GM19463 (cell line): Measurements from ENCODE around the gene PTTG1IP2.

ENCODE experiments used
- ATAC-seq: cut with Tn5 transposase; IDR thresholded peaks from one replicate; pipeline ENCODE4 v1.9.1; 2021; ENCODE audit warnings: mild to moderate bottlenecking, moderate library complexity; ENCODE audit not compliant: unreplicated experiment

Gene PTTG1IP2

DNA sequence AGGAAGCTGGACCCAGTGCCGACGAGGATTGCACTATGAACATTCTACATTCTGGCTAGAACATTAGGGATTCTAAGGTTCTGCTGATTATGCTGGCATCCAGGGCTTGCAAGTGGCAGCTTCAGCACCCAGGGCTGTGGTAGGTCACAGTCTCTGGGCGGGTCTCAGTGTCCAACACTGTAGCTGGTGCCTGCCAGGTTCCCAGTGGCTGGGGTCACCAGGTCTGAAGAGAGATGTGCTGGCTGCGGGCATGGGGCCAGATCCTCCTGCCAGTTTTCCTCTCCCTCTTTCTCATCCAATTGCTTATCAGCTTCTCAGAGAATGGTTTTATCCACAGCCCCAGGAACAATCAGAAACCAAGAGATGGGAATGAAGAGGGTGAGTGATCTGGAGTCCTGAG lies at the start of gene PTTG1IP2:
Gene PTTG1IP2 (plus strand): TSS at position 86 of the 400 bp plus-strand sequence. CDS start 148 bp downstream, at position 234.
- no peak for ATAC-seq

DNA sequence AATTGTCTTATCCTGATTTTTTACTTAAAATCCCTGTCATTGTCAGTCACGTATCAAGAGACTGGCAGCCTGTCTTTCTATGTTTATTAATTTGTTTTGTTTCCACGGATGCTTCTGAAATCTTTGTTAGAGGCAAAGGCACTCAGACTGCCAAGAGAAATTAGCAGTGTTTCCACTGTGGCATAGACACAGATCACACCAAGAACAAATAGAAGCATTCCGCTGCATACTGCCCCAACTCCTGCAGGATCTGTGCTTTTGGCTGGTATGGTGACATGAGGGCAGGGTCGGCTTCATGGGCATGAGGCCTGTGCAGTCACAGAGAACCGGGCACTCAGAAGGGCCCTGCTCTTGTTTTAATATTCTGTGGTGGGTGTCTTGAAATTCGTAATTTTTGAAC lies 47.8 kb upstream of the PTTG1IP2 start:
- ATAC-seq = no peak

DNA sequence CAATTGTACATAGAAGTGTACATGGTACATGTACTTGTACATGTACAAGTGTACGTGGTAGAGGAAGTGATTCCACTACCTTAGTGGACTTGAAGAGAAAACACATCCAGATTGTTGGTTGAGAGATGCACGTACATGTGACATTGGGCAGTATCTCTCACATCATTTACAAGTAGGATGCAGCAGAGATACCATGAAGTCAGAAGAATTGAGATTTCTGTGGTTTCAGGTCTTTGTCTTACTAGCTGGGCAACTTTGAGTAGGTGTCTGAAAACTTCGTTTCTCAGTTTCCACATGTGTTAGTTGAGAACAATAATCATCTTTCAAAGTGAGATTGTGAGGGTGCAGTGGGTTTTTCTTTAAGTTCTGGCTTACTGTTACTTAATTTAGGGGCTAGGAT lies 44.7 kb upstream of the PTTG1IP2 start:
- ATAC-seq = peak; percentile 93

DNA sequence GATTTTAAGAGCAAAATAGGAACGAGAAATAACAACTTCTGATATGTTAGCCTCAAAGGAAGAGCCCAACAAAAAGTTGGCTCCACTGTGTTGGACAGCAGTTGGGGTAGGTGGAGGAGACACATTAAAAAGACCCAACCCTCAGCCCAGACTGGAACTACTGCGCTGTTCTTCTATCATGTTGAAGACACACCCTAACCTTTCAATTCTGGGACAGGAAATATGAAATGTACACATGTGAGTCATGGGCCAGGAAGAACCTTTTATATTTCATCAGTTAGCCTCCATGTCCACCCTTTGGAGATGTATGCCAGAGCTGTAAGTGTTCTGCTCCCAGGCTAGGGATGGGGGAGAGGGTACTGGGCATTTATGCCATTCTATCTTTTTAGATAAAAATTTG lies 44.1 kb upstream of the PTTG1IP2 start:
- no peak for ATAC-seq

DNA sequence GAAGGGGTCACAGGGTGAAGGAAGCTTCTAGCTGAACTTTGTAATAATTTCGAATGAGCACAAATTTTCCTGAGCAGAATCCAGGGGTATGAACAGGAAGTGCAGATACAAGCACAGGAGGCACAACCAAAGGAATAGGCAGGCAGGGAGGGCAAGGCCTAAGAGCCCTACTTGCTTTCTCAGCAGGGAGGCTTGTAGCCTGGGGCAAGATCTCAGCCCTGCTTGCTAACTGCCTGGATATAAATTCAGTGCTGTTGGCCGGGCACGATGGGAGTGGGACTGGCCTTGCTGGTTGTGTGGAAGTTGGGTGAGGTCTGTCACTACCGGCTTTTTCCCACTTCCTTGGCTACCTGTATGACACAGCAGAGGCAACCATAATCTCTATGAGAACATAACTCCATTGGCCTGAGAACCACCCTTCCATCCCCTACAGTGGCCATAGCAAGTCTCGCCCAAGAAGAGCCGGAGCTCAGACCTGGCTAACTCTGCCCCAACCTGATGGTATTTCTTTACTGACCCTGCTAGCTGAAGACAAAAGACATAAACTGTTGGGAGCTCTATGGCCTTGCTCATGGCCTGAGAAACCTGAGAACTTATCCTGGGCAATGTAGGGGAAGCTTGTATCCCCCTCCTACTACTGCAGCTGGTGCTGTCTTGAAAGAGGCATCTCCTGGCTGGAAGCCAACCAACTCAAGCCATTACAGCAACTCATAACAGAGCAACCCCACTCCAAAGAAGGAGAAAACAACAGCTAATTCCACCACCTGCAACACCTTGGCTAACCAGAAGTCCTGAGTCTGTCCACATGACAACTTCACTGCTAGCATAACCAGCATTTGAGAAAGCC lies 38.6 kb upstream of the PTTG1IP2 start:
- no peak for ATAC-seq

DNA sequence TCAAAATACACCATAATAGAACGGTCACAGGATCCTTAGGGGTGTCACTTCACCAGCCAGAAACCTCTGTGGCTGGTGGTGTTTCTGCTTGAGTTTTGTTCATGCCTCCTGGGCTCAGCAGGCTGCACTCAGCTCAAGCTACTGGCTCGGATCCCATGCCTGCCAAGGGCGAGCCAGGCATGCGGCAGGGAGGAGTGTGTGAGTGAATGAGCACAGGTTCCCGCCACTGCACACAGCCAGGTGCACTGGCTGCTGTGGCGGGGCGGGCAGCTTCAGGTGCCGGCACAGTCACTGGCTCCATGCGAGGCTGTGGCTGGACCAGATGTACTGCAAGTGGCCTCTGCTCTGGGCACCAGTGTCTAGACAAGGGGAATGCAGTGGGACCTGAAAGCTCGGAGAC lies 36.7 kb upstream of the PTTG1IP2 start:
- no peak for ATAC-seq

DNA sequence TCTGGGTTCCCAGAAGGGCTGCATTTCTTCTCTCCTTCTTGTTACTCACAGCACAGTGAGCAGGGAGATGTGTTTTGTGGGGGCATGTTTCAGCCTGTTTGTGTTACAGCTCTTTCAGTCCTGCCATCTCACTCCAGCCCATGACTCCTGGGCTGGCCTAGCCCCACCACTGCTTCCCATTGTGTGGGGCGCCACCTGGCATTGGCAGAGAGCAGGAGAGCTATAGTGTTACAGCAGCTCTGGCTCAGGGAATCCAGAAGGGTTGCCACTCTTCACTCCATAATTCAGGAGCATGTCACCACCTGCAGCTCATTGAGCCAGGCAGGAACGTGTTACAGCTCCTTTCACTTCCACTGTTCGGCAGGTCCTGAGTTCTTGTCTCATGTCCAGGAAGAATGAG lies 36.2 kb upstream of the PTTG1IP2 start:
- ATAC-seq = no peak

DNA sequence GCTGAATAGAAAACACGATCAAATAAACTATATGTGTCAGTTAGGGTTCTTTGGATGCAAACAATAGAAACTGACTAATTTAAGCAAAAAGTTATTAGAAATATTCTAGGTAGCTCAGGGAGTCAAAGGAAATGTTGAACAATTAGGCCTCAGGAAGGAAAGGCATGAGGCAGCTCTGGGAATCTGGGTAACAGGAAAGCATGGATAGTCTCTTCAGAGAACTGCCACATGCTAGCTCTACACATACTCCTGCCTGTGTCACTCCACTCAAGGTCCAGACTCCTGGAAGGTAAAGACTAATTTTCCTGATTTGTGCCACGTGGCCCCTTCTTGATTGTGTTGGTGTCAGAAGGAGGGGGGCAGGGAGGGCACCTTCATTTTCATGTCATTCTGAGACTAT lies 23.8 kb upstream of the PTTG1IP2 start:
- no peak for ATAC-seq

DNA sequence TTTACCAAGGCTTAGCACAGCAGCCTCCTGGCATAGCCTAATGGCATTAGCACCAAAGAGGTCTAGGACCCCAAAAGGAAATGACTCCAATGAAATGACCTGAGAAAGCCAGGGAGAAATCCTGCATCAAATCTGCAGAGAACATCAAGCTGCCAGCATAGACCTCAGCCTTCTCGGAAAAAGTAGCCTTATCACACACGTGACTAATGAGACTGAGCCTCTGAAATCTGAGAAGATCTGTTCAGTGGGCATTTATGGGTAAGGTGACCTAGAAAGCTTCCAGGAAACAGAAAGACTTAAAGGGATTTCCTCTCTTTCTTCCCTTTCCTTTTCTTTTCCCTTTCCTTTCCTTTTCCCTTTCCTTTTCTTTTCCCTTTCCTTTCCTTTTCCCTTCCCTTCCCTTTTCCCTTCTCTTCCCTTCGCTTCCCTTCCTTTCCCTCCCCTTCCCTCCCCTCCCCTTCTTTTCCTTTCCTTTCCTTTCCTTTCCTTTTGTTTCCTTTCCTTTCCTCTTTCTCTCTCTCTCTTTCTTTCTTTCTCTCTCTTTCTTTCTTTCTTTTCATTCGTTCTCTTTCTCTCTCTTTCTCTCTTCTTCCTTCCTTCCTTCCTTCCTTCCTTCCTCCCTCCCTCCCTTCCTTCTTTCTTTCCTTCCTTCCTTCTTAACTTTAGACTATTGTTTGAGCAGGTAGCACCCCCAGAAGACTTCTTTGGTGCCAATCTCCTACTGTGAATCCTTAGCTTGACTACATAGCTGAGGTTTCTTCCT lies 23.1 kb upstream of the PTTG1IP2 start:
- no peak for ATAC-seq

DNA sequence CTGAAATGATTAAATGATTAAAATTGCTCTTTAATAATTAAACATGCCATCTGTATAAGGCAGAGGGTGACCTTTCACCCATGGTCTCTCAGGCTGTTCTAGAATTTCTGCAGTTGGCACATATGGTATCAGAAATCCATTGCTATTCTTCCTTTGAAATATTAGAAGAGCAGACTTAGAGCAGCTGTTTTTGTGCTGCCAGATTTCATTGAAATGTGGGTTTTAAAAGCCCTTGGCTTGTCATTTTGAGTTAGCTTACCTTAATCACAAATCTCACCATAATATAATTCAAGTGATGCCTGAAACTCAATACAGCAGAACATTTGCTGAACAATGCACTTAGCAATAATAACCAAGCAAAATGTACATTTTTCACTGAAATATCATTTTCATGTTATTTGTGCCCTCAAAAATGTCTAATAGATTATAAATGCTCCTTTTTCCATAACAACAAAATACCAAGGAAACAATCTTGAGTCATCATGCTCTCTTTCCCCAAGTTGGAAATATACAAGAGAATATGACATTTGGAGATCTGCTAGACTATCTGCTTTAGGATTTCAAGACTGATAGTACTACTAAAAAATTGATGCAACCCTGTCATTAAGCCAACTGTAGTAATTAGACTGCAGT lies 16.1 kb upstream of the PTTG1IP2 start:
- ATAC-seq = no peak

DNA sequence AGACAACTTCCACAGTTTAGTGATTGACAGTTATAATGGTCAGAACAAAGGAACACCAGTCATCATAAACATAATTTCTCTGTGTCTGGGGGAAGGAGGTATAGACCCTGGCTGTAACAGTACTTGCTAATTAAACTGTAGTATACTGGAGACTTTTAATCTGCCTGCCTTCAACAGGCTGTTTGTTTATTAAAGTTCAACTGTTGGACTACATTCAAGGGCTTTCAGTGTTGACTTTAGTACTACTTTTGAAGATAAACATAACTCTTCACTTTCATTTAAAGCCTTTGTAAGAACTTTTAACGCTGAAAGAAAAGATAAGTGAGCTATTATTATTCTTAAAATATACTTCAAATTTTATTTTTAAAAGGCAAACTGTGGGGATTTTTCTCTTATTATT lies 15.5 kb upstream of the PTTG1IP2 start:
- no peak for ATAC-seq

DNA sequence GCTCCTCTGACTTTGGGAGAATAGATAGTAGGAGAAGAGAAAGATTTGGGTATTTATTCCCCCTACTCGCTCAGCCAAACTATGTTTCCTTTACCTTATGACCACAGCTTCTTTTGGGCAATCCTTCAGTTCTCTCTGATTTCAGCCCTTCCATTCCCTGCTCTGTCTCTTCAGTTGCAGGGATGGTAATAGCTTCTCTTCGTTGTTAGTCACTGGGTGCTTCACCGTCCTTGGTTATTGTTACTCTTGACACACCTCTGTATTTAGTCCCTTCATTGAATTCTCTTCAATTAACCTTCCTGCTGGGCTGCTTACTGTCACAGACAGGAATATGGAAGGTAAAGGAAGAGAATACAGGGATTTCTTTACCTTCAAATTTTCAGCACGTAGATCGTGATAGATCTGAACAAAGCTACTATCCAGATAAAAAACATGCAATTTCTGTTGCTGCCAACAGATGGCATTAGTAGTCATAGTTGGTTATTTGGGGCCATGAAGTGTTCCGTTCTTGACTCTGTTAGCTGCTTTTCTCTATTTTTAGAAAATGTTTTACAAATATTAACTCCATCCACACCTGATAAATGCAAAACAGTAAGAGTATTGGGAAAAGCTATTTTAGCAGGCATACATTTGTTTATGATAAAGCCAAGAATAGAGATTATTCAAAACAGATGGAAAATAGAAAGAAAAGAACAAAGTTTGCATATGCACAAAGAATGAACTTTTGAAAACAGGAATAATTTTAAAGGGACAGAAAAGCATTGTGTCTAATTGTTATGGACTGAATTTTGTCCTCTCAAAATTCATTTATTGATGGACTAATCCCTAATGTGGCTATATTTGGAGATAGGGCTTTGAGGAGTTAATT lies 14.0 kb upstream of the PTTG1IP2 start:
- peak; percentile 91 for ATAC-seq

DNA sequence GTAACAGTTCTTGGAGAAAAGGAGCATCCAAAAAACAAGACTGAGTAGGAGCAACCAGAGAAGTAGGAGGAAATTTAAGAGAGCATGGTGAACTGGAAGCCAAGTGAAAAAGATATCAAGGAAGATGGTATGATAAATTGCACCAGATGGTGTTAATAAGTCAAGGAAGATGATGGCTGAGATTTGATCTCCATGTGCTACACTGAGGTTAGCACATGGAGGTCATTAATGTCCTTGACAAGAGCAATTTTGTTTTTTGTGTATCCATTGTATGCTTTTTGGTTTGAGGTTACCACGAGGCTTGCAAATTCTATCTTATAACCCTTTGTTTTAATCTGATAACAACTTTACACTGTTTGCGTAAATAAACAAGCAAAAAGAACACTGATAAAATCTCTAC lies 11.3 kb upstream of the PTTG1IP2 start:
- no peak for ATAC-seq

DNA sequence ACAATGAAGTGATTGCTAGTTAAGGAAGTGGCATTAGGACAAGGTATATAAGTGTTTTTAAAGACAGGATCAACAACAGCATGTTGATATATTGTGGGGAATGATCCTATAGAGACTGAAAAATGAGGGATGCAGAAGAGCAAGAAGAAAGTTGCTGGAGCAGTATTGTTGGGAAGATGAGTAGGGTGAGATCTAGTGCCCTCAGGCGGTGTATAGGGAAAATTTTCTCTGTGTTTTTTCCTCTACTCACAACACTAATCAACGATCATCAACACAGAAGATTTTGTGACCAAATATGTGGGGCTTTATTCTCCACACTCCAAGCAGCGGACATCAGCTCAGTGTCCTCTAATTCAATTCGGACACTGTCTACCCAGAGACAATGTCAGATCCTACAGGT lies 9.6 kb upstream of the PTTG1IP2 start:
- no peak for ATAC-seq

DNA sequence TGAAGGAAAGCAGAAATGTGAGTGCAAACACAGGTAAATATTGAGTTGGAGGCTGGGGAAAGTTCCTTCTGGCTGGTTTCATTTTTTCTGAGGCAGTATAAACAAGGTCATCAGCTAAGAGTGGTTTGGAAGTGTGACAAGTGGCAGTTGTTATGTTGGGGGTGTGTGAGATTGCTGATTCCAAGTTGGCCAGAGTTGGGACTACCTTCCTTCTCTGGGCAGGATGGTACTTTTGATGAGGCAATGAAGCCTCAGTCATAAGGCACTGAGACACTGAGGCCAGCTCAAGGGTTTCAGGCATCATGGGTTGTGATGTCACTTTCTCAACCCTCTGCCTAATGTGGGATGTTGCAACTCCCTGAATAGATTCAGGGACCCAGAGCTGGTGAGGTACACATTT lies 8.2 kb upstream of the PTTG1IP2 start:
- no peak for ATAC-seq

DNA sequence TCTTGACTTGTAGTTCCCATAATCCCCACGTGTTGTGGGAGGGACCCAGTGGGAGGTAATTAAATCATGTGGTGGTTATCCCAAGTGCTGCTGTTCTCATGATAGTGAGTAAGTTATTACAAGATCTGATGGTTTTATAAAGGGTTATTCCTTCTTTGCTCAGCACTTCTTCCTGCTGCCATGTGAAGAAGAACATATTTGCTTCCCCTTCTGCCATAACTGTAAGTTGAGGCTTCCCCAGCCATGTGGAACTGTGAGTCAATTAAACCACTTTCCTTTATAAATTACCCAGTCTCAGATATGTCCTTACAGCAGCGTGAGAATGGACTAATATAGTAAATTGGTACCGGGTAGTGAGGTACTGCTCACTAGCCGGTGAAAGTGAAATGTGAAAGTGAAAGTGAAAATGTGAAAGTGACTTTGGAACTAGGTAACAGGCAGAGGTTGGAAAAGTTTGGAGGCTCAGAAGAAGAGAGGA lies 6.2 kb upstream of the PTTG1IP2 start:
- peak; percentile 42 for ATAC-seq

DNA sequence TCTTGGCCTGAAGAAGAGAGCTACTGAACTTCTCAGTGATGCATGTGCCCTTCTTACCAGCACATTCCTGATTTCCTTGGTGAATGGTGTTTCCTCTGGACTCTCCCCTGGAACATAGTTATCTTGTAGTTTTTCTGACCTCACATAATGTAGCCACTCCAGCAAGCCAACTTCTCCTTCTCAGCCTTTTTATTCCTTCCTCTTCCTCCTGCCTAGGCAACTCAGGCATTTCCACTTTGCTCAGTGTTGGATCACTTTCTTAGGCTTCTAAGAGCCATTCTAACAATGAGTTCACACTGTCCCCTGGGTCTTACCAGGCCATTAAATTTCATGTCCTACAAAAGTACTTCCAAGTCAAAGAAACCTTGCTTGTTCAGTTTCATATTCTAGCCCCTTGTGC lies 3.6 kb upstream of the PTTG1IP2 start:
- no peak for ATAC-seq

DNA sequence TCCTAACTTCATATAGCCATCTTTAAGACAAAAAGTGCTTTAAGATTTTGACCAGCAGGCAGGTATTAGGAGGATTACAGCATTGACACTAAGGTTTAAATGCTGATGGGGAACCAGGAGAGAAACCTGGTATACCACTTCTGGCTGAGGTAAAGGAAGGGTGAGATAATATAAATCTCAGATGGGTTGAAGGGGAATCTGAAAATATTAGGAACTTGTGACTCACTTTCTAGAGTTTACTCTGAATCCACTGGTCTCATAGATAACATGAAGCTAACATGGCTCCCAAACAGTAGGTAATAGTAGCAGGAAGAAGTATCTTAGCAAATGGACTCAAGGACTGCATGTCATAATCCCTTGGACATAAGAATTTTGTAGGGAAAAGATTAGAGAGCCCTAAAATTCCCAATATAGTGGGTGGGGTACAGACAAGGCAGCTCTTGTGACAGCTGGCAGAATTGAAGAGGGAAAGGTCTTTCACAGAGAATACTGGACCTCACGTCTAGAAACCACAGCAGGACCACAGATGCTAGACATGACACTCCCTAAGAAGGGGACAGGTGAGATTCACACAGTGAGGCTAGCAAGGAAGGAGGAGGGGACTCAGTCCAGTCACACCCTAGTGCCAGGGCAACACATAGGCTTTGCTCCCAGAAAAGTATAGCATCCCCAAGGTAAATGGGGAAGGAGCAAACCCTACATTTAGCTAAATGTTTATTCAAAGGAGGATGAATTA lies 3.5 kb downstream of the PTTG1IP2 start:
- no peak for ATAC-seq

DNA sequence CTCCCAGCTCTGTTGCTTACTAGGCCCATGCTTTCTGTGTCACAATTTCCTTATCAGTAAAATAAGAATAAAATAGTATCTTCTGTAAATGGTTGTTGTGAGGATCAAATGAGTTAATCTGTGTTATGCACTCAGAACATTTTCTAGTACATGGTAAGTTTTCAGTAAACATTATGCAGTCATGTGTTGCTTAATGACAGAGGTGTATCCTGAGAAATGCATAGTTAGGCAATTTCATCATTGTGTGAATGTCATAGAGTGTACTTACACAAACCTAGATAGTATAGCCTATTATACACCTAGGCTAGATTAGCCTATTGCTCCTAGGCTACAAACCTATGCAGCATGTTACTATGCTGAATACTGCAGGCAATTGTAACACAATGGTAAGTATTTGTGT lies 4.4 kb downstream of the PTTG1IP2 start:
- ATAC-seq = no peak
